H9 (cell line): Measurements from ENCODE around the gene F13A1. TPM values are rescaled to one million over a fixed set of nuclear protein-coding genes. Genes with fewer than 3 reads are reported as not detected.

Source experiments
- DNase-seq: peaks from one replicate; pipeline ENCODE4 v3.0.0-alpha.2; 2017
- H2AFZ ChIP-seq: one replicate; pipeline ENCODE4 v1.6.1; 2013; ENCODE audit warnings: mild to moderate bottlenecking, low read length, control low read depth, moderate library complexity
- H2AK5ac ChIP-seq: 2 replicates; pipeline ENCODE4 v1.6.1; 2013; ENCODE audit warnings: low read length, control low read depth, mixed read lengths; ENCODE audit not compliant: insufficient read length
- H2BK120ac ChIP-seq: one replicate; pipeline ENCODE4 v1.6.1; 2013; ENCODE audit warnings: low read depth, mild to moderate bottlenecking, low read length, control low read depth, inconsistent platforms; ENCODE audit not compliant: poor library complexity, severe bottlenecking
- H2BK12ac ChIP-seq: 2 replicates; pipeline ENCODE4 v1.6.1; 2013; ENCODE audit warnings: low read length, control low read depth, mixed read lengths, low read depth; ENCODE audit not compliant: insufficient read length
- H2BK15ac ChIP-seq: 2 replicates; pipeline ENCODE4 v1.6.1; 2013; ENCODE audit warnings: low read depth, low read length, control low read depth
- H2BK20ac ChIP-seq: one replicate; pipeline ENCODE4 v1.6.1; 2013; ENCODE audit warnings: low read depth, mild to moderate bottlenecking, low read length, control low read depth, inconsistent platforms; ENCODE audit not compliant: poor library complexity, severe bottlenecking
- H2BK5ac ChIP-seq: 2 replicates; pipeline ENCODE4 v1.6.1; 2013; ENCODE audit warnings: low read length, control low read depth, mixed read lengths; ENCODE audit not compliant: insufficient read length
- H3K14ac ChIP-seq: 2 replicates; pipeline ENCODE4 v1.6.1; 2013; ENCODE audit warnings: low read length, control low read depth; ENCODE audit not compliant: insufficient read depth
- H3K18ac ChIP-seq: 2 replicates; pipeline ENCODE4 v1.6.1; 2013; ENCODE audit warnings: low read depth, mild to moderate bottlenecking, mixed read lengths, low read length, control low read depth; ENCODE audit not compliant: insufficient read length
- H3K23ac ChIP-seq: 2 replicates; pipeline ENCODE4 v1.6.1; 2013; ENCODE audit warnings: low read length, control low read depth, mixed read lengths, low read depth; ENCODE audit not compliant: insufficient read length
- H3K23me2 ChIP-seq: 2 replicates; pipeline ENCODE4 v1.6.1; 2013; ENCODE audit warnings: low read depth, mild to moderate bottlenecking, mixed read lengths, low read length, control low read depth; ENCODE audit not compliant: insufficient read length, poor library complexity, severe bottlenecking
- H3K27ac ChIP-seq: 2 replicates; pipeline ENCODE4 v1.5.1; 2013; ENCODE audit warnings: low read length, control low read depth, mixed read lengths, low read depth; ENCODE audit not compliant: insufficient read length
- H3K27me3 ChIP-seq: 2 replicates; pipeline ENCODE4 v1.6.1; 2013; ENCODE audit warnings: low read length, control low read depth, inconsistent platforms; ENCODE audit not compliant: insufficient read depth
- H3K4ac ChIP-seq: 2 replicates; pipeline ENCODE4 v1.6.1; 2013; ENCODE audit warnings: low read depth, mild to moderate bottlenecking, control low read depth, inconsistent platforms, low read length, moderate library complexity
- H3K4me1 ChIP-seq: 2 replicates; pipeline ENCODE4 v1.6.1; 2013; ENCODE audit warnings: low read length, control low read depth, inconsistent platforms; ENCODE audit not compliant: insufficient read depth
- H3K4me2 ChIP-seq: 2 replicates; pipeline ENCODE4 v1.6.1; 2013; ENCODE audit warnings: low read length, control low read depth, mixed read lengths; ENCODE audit not compliant: insufficient read length, insufficient read depth
- H3K56ac ChIP-seq: 2 replicates; pipeline ENCODE4 v1.6.1; 2013; ENCODE audit warnings: low read depth, mild to moderate bottlenecking, mixed read lengths, low read length, control low read depth; ENCODE audit not compliant: insufficient read length
- H3K79me1 ChIP-seq: 2 replicates; pipeline ENCODE4 v1.6.1; 2013; ENCODE audit warnings: low read depth, mild to moderate bottlenecking, moderate library complexity, low read length, control low read depth, inconsistent platforms; ENCODE audit not compliant: insufficient read depth, poor library complexity, severe bottlenecking
- H3K79me2 ChIP-seq: 2 replicates; pipeline ENCODE4 v1.6.1; 2013; ENCODE audit warnings: low read length, control low read depth, inconsistent platforms; ENCODE audit not compliant: insufficient read depth
- H3K9ac ChIP-seq: 2 replicates; pipeline ENCODE4 v1.6.1; 2013; ENCODE audit warnings: low read length, control low read depth, mixed read lengths; ENCODE audit not compliant: insufficient read length; ENCODE audit errors: extremely low read depth
- H3K9me3 ChIP-seq: one replicate; pipeline ENCODE4 v1.6.1; 2013; ENCODE audit warnings: low read depth, low read length, inconsistent platforms; ENCODE audit not compliant: control insufficient read depth
- H3T11ph ChIP-seq: one replicate; pipeline ENCODE4 v1.6.1; 2013; ENCODE audit warnings: mild to moderate bottlenecking, low read length, control low read depth, inconsistent platforms
- H4K20me1 ChIP-seq: one replicate; pipeline ENCODE4 v1.6.1; 2013; ENCODE audit not compliant: control insufficient read depth, insufficient read length, insufficient read depth
- H4K5ac ChIP-seq: 2 replicates; pipeline ENCODE4 v1.6.1; 2013; ENCODE audit warnings: low read depth, mild to moderate bottlenecking, mixed read lengths, low read length, control low read depth; ENCODE audit not compliant: insufficient read length
- H4K8ac ChIP-seq: replicated peaks from 2 replicates; pipeline ENCODE4 v1.6.1; 2013; ENCODE audit warnings: low read length, control low read depth, mixed read lengths, low read depth; ENCODE audit not compliant: insufficient read length
- H4K91ac ChIP-seq: 2 replicates; pipeline ENCODE4 v1.6.1; 2013; ENCODE audit warnings: low read depth, mild to moderate bottlenecking, moderate library complexity, mixed read lengths, low read length, control low read depth; ENCODE audit not compliant: insufficient read length
- H3K27ac Mint-ChIP-seq, 3 experiments: 2 replicates in 2 of 3; 3 replicates in 1 of 3; pipeline ENCODE4 v1.8.0; 2020 to 2021; ENCODE audit warnings: mixed read lengths in 3 of 3, mild to moderate bottlenecking in 1 of 3, moderate library complexity in 1 of 3
- H3K27me3 Mint-ChIP-seq: 2 replicates; pipeline ENCODE4 v1.8.0; 2021; ENCODE audit warnings: low read depth, mild to moderate bottlenecking, moderate library complexity, mixed read lengths
- H3K36me3 Mint-ChIP-seq, 3 experiments: 2 replicates in 2 of 3; 3 replicates in 1 of 3; pipeline ENCODE4 v1.8.0; 2020 to 2021; ENCODE audit warnings: low read depth in 3 of 3, mixed read lengths in 3 of 3; ENCODE audit not compliant: insufficient read depth in 1 of 3
- H3K4me1 Mint-ChIP-seq, 2 experiments: 2 replicates each; pipeline ENCODE4 v1.8.0; 2020; ENCODE audit warnings: mixed read lengths in 2 of 2
- H3K4me3 Mint-ChIP-seq, 2 experiments: 2 replicates in 1 of 2; 3 replicates in 1 of 2; pipeline ENCODE4 v1.8.0; 2020 to 2021; ENCODE audit warnings: mild to moderate bottlenecking in 2 of 2, mixed read lengths in 2 of 2, moderate library complexity in 1 of 2
- H3K9me3 Mint-ChIP-seq, 2 experiments: 2 replicates in 1 of 2; 3 replicates in 1 of 2; pipeline ENCODE4 v1.8.0; 2020; ENCODE audit warnings: mild to moderate bottlenecking in 2 of 2, mixed read lengths in 2 of 2, moderate library complexity in 1 of 2
- WGBS: extraction: QIAGEN DNeasy Blood & Tissue Kit; methylation state at CpG from one replicate; pipeline ENCODE4 v1.1.7; 2013; ENCODE audit warnings: missing lambda C conversion rate, low lambda C conversion rate, mixed read lengths; ENCODE audit not compliant: insufficient read length; ENCODE audit errors: extremely low coverage; 5-methylcytosine and 5-hydroxymethylcytosine counted together
- total RNA-seq: library from RNA; stranded (reverse); gene quantifications from 2 replicates; pipeline ENCODE4 v1.2.1, GENCODE V29; 2021
- TF ChIP-seq, protein P1 (sequence below): fragments of 200-600 bp; sonication (generic); conservative IDR thresholded peaks from 3 replicates; pipeline ENCODE4 v1.8.0; 2021; ENCODE audit warnings: antibody characterized with exemption, mild to moderate bottlenecking

Gene F13A1
- total RNA-seq, 1 experiment from 2014 or later = 0.15 TPM

DNA sequence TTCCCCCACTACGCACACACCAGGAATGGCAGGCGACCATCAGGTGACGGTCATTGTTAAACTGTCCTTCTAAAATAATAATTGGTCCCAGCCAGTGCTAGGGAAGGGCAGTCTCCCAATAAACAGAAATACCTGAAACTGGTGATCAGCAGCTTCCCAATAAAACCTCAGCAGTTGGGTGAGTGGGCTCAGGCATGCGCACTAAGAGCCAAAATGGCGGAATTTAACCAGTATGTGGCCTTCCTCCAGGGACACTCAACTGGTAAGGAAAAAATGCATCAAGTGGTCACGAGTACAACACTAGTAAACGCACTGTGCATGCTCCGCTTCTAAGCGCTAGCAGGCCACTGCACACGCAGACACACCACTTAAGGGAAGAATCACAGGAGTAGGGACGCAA lies 34.8 kb downstream of the F13A1 start:
- Mint-ChIP-seq H3K4me1 (no peaks in the 10 kb centered on the region), H3K36me3 (no peaks in the 10 kb centered on the region), H3K9me3 (no peaks in the 10 kb centered on the region), H3K27me3 (peaks cover 2% of the 10 kb centered on the region; the same call in 1 of the 2 replicates), H3K4me3 (no peak overlapping the region), H3K27ac (no peak overlapping the region; a peak in 1 of 7 replicates)
- Histone ChIP-seq H2BK5ac (no peak overlapping the region), H2BK20ac (no peak overlapping the region), H3K23ac (no peak overlapping the region), H3K9ac (no peak overlapping the region), H3K4me1 (no peaks in the 10 kb centered on the region), H2AK5ac (no peak overlapping the region), H2BK15ac (no peak overlapping the region), H3K27me3 (no peaks in the 10 kb centered on the region), H4K5ac (no peak overlapping the region), H2AFZ (no peak overlapping the region), H3K23me2 (no peaks in the 10 kb centered on the region), H2BK12ac (no peak overlapping the region), H3K79me1 (no peaks in the 10 kb centered on the region), H3T11ph (no peak overlapping the region), H4K20me1 (no peaks in the 10 kb centered on the region), H3K79me2 (no peaks in the 10 kb centered on the region), H2BK120ac (no peak overlapping the region), H3K56ac (no peak overlapping the region), H4K91ac (no peak overlapping the region), H3K4me2 (no peak overlapping the region), H3K4ac (no peak overlapping the region), H3K27ac (no peak overlapping the region), H3K18ac (no peak overlapping the region), H3K9me3 (no peaks in the 10 kb centered on the region), H4K8ac (no peak overlapping the region), H3K14ac (no peak overlapping the region)
- no peak for DNase-seq
- WGBS = no CpG with 5 or more reads among the region's 11 CpGs
- TF ChIP-seq, protein P1, sequence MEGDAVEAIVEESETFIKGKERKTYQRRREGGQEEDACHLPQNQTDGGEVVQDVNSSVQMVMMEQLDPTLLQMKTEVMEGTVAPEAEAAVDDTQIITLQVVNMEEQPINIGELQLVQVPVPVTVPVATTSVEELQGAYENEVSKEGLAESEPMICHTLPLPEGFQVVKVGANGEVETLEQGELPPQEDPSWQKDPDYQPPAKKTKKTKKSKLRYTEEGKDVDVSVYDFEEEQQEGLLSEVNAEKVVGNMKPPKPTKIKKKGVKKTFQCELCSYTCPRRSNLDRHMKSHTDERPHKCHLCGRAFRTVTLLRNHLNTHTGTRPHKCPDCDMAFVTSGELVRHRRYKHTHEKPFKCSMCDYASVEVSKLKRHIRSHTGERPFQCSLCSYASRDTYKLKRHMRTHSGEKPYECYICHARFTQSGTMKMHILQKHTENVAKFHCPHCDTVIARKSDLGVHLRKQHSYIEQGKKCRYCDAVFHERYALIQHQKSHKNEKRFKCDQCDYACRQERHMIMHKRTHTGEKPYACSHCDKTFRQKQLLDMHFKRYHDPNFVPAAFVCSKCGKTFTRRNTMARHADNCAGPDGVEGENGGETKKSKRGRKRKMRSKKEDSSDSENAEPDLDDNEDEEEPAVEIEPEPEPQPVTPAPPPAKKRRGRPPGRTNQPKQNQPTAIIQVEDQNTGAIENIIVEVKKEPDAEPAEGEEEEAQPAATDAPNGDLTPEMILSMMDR = no peak
